NCI-H2107 treated with DMSO at 0.1 percent for 48 hours (cell line): ENCODE results near the gene CELF5.

Experiments used
- DNase-seq: peaks from one replicate; lab custom pipeline; 2025; ENCODE audit not compliant: unreplicated experiment; lab: John Stamatoyannopoulos, UW

CELF5 gene

GRCh38 chr19:3238066-3238561 lies 13.7 kb downstream of the CELF5 start:
- DNase-seq = no peak

- no peak for DNase-seq
These were observed 14.9 kb downstream of the CELF5 start for GRCh38 chr19:3239367-3239766.

- DNase-seq = no peak
These were observed 19.6 kb downstream of the CELF5 start for GRCh38 chr19:3243819-3244700.

GRCh38 chr19:3245050-3245449 lies 20.6 kb downstream of the CELF5 start:
- no peak for DNase-seq

- no peak for DNase-seq
These were observed 24.4 kb downstream of the CELF5 start for GRCh38 chr19:3248728-3249326.

- no peak for DNase-seq
These were observed 24.9 kb downstream of the CELF5 start for GRCh38 chr19:3249408-3249807.

- DNase-seq = no peak
These were observed 26.2 kb downstream of the CELF5 start for GRCh38 chr19:3250675-3251074.

- DNase-seq = no peak
These were observed 26.8 kb downstream of the CELF5 start for GRCh38 chr19:3251229-3251628.

GRCh38 chr19:3252650-3253049 lies 28.2 kb downstream of the CELF5 start:
- DNase-seq = no peak

- DNase-seq = no peak
These were observed 28.8 kb downstream of the CELF5 start for GRCh38 chr19:3253270-3253669.

- DNase-seq = no peak
These were observed 30.1 kb downstream of the CELF5 start for GRCh38 chr19:3254520-3254919.

- no peak for DNase-seq
These were observed 32.6 kb downstream of the CELF5 start for GRCh38 chr19:3257071-3257470.

GRCh38 chr19:3262362-3262761 lies 37.9 kb downstream of the CELF5 start:
- DNase-seq = no peak

GRCh38 chr19:3263866-3264265 lies 39.4 kb downstream of the CELF5 start:
- no peak for DNase-seq

- no peak for DNase-seq
These were observed 41.0 kb downstream of the CELF5 start for GRCh38 chr19:3265432-3265831.

- no peak for DNase-seq
These were observed 41.7 kb downstream of the CELF5 start for GRCh38 chr19:3266092-3266693.

GRCh38 chr19:3266792-3267514 lies 42.5 kb downstream of the CELF5 start:
- no peak for DNase-seq

GRCh38 chr19:3268326-3268725 lies 43.9 kb downstream of the CELF5 start:
- DNase-seq = no peak

GRCh38 chr19:3268763-3269162 lies 44.3 kb downstream of the CELF5 start:
- no peak for DNase-seq

GRCh38 chr19:3269916-3270671 lies 45.6 kb downstream of the CELF5 start:
- DNase-seq = no peak

- no peak for DNase-seq
These were observed 46.4 kb downstream of the CELF5 start for GRCh38 chr19:3270902-3271301.
